Measurements from ENCODE around the gene MPND.
A peak's percentile ranks its signal among the peaks of the same experiment; 100 is the strongest.

MPND gene

GRCh38 chr19:4352701-4353121 is 9.3 kb downstream of the MPND start (continued):
- TF ChIP-seq ZBTB6 (tag by site-specific recombination; IDR thresholded peaks at IDR 0.05) (no peak), ZFHX2 (tag by site-specific recombination; conservative IDR thresholded peaks at IDR 0.05) (no peak), BCL11A (tag by site-specific recombination; IDR thresholded peaks at IDR 0.05; ENCODE audit: low read depth) (no peak), ZNF335 (tag by site-specific recombination; conservative IDR thresholded peaks at IDR 0.05) (no peak), ZNF404 (tag by site-specific recombination; IDR thresholded peaks at IDR 0.05) (no peak), ZNF214 (tag by site-specific recombination; IDR thresholded peaks at IDR 0.05; ENCODE audit: borderline replicate concordance) (no peak), ZNF354C (tag by site-specific recombination; IDR thresholded peaks at IDR 0.05; ENCODE audit: borderline replicate concordance, low read depth) (no peak), ZNF223 (tag by site-specific recombination; IDR thresholded peaks at IDR 0.05) (no peak), ZNF645 (tag by site-specific recombination; IDR thresholded peaks at IDR 0.05) (no peak), ZNF473 (tag by site-specific recombination; IDR thresholded peaks at IDR 0.05) (no peak), ZNF19 (tag by site-specific recombination; IDR thresholded peaks at IDR 0.05; ENCODE audit: low read depth) (no peak), ZBTB26 (tag by site-specific recombination; optimal IDR thresholded peaks at IDR 0.05) (no peak), ZNF248 (tag by site-specific recombination; IDR thresholded peaks at IDR 0.05) (no peak), ZNF837 (tag by site-specific recombination; IDR thresholded peaks at IDR 0.05) (no peak), HOXC10 (CRISPR knock-in tag; IDR thresholded peaks at IDR 0.05) (no peak), PBX3 (CRISPR knock-in tag; IDR thresholded peaks at IDR 0.05) (no peak), ZNF621 (tag by site-specific recombination; IDR thresholded peaks at IDR 0.05) (no peak), SP7 (tag by site-specific recombination; IDR thresholded peaks at IDR 0.05) (no peak), ZNF239 (tag by site-specific recombination; IDR thresholded peaks at IDR 0.05) (no peak), KLF16 (tag by site-specific recombination; IDR thresholded peaks at IDR 0.05) (no peak), PRDM6 (tag by site-specific recombination; IDR thresholded peaks at IDR 0.05) (no peak), KLF1 (tag by site-specific recombination; IDR thresholded peaks at IDR 0.05) (no peak), CTCF (tag by site-specific recombination; IDR thresholded peaks at IDR 0.05) (peak; percentile 52; the same call in 1 of the 2 replicates), SP2 (tag by site-specific recombination; IDR thresholded peaks at IDR 0.05) (peak; percentile 47), ZEB2 (tag by site-specific recombination; IDR thresholded peaks at IDR 0.05) (no peak), OVOL3 (tag by site-specific recombination; IDR thresholded peaks at IDR 0.05) (no peak), ZFP37 (tag by site-specific recombination; IDR thresholded peaks at IDR 0.05) (no peak), ZSCAN30 (tag by site-specific recombination; IDR thresholded peaks at IDR 0.05) (no peak), ZNF169 (tag by site-specific recombination; IDR thresholded peaks at IDR 0.05) (no peak), ZNF596 (tag by site-specific recombination; IDR thresholded peaks at IDR 0.05) (no peak), ZNF654 (tag by site-specific recombination; IDR thresholded peaks at IDR 0.05; ENCODE audit: low read depth) (peak; percentile 42), ZNF157 (tag by site-specific recombination; IDR thresholded peaks at IDR 0.05) (no peak), ZNF112 (tag by site-specific recombination; IDR thresholded peaks at IDR 0.05) (no peak), ZNF561 (tag by site-specific recombination; IDR thresholded peaks at IDR 0.05; ENCODE audit: borderline replicate concordance) (no peak), ZBTB20 (tag by site-specific recombination; IDR thresholded peaks at IDR 0.05) (no peak)

Measured in HEK293 (cell line).